GM12875 (cell line): Measurements from ENCODE around the gene NEIL3.

ENCODE experiments used
- H3K4me3 ChIP-seq: one replicate; pipeline ENCODE4 v1.5.1; 2011; ENCODE audit warnings: low read depth, low read length, control low read depth
- TF ChIP-seq, protein P1 (sequence below): IDR thresholded peaks from 2 replicates; pipeline ENCODE4 v1.5.1; 2011; ENCODE audit warnings: low read depth, mild to moderate bottlenecking, control low read depth, inconsistent platforms, low read length, moderate library complexity, borderline replicate concordance; ENCODE audit not compliant: insufficient read depth

NEIL3 gene

GRCh38 chr4:177271091-177271490 lies 38.6 kb upstream of the NEIL3 start:
- H3K4me3 ChIP-seq: no peak overlapping the region
- TF ChIP-seq, protein P1, sequence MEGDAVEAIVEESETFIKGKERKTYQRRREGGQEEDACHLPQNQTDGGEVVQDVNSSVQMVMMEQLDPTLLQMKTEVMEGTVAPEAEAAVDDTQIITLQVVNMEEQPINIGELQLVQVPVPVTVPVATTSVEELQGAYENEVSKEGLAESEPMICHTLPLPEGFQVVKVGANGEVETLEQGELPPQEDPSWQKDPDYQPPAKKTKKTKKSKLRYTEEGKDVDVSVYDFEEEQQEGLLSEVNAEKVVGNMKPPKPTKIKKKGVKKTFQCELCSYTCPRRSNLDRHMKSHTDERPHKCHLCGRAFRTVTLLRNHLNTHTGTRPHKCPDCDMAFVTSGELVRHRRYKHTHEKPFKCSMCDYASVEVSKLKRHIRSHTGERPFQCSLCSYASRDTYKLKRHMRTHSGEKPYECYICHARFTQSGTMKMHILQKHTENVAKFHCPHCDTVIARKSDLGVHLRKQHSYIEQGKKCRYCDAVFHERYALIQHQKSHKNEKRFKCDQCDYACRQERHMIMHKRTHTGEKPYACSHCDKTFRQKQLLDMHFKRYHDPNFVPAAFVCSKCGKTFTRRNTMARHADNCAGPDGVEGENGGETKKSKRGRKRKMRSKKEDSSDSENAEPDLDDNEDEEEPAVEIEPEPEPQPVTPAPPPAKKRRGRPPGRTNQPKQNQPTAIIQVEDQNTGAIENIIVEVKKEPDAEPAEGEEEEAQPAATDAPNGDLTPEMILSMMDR: no peak

GRCh38 chr4:177271915-177272766 lies 37.5 kb upstream of the NEIL3 start:
- TF ChIP-seq, protein P1: no peak
- no peak overlapping the region for H3K4me3 ChIP-seq

GRCh38 chr4:177275999-177276398 lies 33.7 kb upstream of the NEIL3 start:
- TF ChIP-seq, protein P1: no peak
- H3K4me3 ChIP-seq: no peak overlapping the region

DNA sequence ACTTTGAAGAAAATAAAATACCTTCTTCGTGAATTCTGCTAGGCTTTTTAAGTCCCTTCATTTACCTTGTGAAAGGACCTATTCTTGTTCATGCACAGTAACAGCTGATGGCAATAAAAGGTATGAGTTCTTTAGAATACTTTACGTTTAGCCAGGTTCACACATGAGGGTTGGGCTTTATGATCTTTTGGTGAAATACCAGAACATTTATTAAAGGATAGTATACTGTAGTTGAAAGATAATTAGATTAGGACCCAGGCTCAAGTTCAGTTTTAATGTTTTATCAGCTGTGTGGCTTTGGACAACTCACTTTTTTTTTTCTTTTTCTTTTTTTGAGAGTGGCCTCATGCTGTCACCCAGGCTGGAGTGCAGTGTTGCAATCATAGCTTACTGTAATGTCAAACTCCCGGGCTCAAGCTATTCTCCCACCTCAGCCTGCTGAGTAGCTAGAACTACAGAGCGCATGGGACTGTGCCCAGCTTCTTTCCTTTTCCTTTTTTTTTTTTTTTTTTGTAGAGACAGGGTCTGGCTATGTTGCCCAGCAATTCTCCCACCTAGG lies 28.2 kb upstream of the NEIL3 start:
- H3K4me3 ChIP-seq: no peak overlapping the region
- TF ChIP-seq, protein P1: no peak

- H3K4me3 ChIP-seq: no peak overlapping the region
- TF ChIP-seq, protein P1: no peak
Measured at GRCh38 chr4:177282284-177282835, 27.3 kb upstream of the NEIL3 start.

GRCh38 chr4:177283167-177283566 lies 26.5 kb upstream of the NEIL3 start:
- no peak overlapping the region for H3K4me3 ChIP-seq
- TF ChIP-seq, protein P1: no peak
